Neural cell (in vitro differentiated cells): ENCODE measurements around the gene WDR70. TPM values are rescaled to one million over a fixed set of nuclear protein-coding genes. Genes with fewer than 3 reads are reported as not detected.

ENCODE experiments used
- H2AFZ ChIP-seq: fragments of 200-600, 300-800 bp; sonication (generic), shearing (Covaris generic); 2 replicates; pipeline ENCODE4 v1.6.0; 2014; ENCODE audit warnings: low read depth, mild to moderate bottlenecking, antibody characterized with exemption, low read length, moderate library complexity
- H3F3A ChIP-seq: fragments of 200-600 bp; shearing (Covaris generic); 2 replicates; pipeline ENCODE4 v1.6.1; 2016; ENCODE audit warnings: mild to moderate bottlenecking, moderate library complexity, mixed read lengths, antibody characterized with exemption, low read length; ENCODE audit not compliant: insufficient read depth, poor library complexity, severe bottlenecking
- H3K27ac ChIP-seq: fragments of 200-600, 300-800 bp; sonication (generic), shearing (Covaris generic); 2 replicates; pipeline ENCODE4 v1.5.1; 2014; ENCODE audit warnings: mild to moderate bottlenecking, low read length, moderate library complexity
- H3K27me3 ChIP-seq: fragments of 300-800, 200-600 bp; sonication (generic), shearing (Covaris generic); 2 replicates; pipeline ENCODE4 v1.6.0; 2014; ENCODE audit warnings: mild to moderate bottlenecking, low read depth, low read length, moderate library complexity; ENCODE audit not compliant: insufficient read depth
- H3K36me3 ChIP-seq: fragments of 300-800, 200-600 bp; sonication (generic), shearing (Covaris generic); 2 replicates; pipeline ENCODE4 v1.5.1; 2014; ENCODE audit warnings: mild to moderate bottlenecking, antibody characterized with exemption, low read length, moderate library complexity; ENCODE audit not compliant: insufficient read depth
- H3K4me2 ChIP-seq: fragments of 300-800, 200-600 bp; sonication (generic), shearing (Covaris generic); 2 replicates; pipeline ENCODE4 v1.6.0; 2014; ENCODE audit warnings: mild to moderate bottlenecking, low read length
- H3K4me3 ChIP-seq: fragments of 300-800, 200-600 bp; sonication (generic), shearing (Covaris generic); 2 replicates; pipeline ENCODE4 v1.5.1; 2014; ENCODE audit warnings: mild to moderate bottlenecking, low read length, moderate library complexity
- H3K79me2 ChIP-seq: fragments of 200-600 bp; shearing (Covaris generic); replicated peaks from 2 replicates; pipeline ENCODE4 v1.6.0; 2014; ENCODE audit warnings: mild to moderate bottlenecking, low read length, moderate library complexity; ENCODE audit not compliant: insufficient read depth
- H3K9ac ChIP-seq: fragments of 300-800, 200-600 bp; sonication (generic), shearing (Covaris generic); 2 replicates; pipeline ENCODE4 v1.6.1; 2016; ENCODE audit warnings: mild to moderate bottlenecking, low read length, mixed read lengths
- H3K9me2 ChIP-seq: fragments of 200-600 bp; shearing (Covaris generic); 2 replicates; pipeline ENCODE4 v1.6.1; 2016; ENCODE audit warnings: mild to moderate bottlenecking, low read length, mixed read lengths; ENCODE audit not compliant: insufficient read depth
- H3K9me3 ChIP-seq: fragments of 200-600, 300-800 bp; sonication (generic), shearing (Covaris generic); 2 replicates; pipeline ENCODE4 v1.6.1; 2016; ENCODE audit warnings: mild to moderate bottlenecking, mixed run types, low read length, moderate library complexity, mixed read lengths
- H4K20me1 ChIP-seq: fragments of 200-600 bp; shearing (Covaris generic); 2 replicates; pipeline ENCODE4 v1.6.1; 2016; ENCODE audit warnings: mild to moderate bottlenecking, mixed run types; ENCODE audit not compliant: insufficient read depth
- EP300 ChIP-seq: fragments of 450-650 bp; conservative IDR thresholded peaks from 2 replicates; pipeline ENCODE4 v1.6.1; 2014; ENCODE audit warnings: antibody characterized with exemption, mild to moderate bottlenecking, moderate library complexity; ENCODE audit not compliant: poor library complexity, severe bottlenecking
- EZH2 ChIP-seq: fragments of 200-600, 300-800 bp; shearing (Covaris generic), sonication (generic); IDR thresholded peaks from 2 replicates; pipeline ENCODE4 v1.6.1; 2014; ENCODE audit warnings: antibody characterized with exemption, low read length, borderline replicate concordance, mild to moderate bottlenecking; ENCODE audit not compliant: insufficient read depth, poor library complexity, severe bottlenecking
- MXI1 ChIP-seq: fragments of 450-650 bp; conservative IDR thresholded peaks from 2 replicates; pipeline ENCODE4 v1.6.1; 2014; ENCODE audit warnings: antibody characterized with exemption, mild to moderate bottlenecking; ENCODE audit not compliant: poor library complexity, severe bottlenecking
- POLR2AphosphoS5 ChIP-seq: IDR thresholded peaks from 2 replicates; pipeline ENCODE4 v1.6.1; 2012
- RAD21 ChIP-seq: fragments of 450-650 bp; conservative IDR thresholded peaks from 2 replicates; pipeline ENCODE4 v1.6.1; 2014; ENCODE audit warnings: antibody characterized with exemption, mild to moderate bottlenecking, moderate library complexity
- SMC3 ChIP-seq: fragments of 450-650 bp; conservative IDR thresholded peaks from 2 replicates; pipeline ENCODE4 v1.6.1; 2014; ENCODE audit warnings: antibody characterized with exemption, mild to moderate bottlenecking, moderate library complexity; ENCODE audit not compliant: poor library complexity
- TAF1 ChIP-seq: IDR thresholded peaks from 2 replicates; pipeline ENCODE4 v1.6.1; 2012; ENCODE audit warnings: low read depth
- polyA plus RNA-seq: library from polyadenylated mRNA; depleted of rRNA; stranded (reverse); fragments of >200 nt; gene quantifications from 2 replicates; pipeline ENCODE4 v1.2.3, GENCODE V29; 2014
- TF ChIP-seq, protein P1 (sequence below): IDR thresholded peaks from 2 replicates; pipeline ENCODE4 v1.6.1; 2012; ENCODE audit warnings: borderline replicate concordance
- TF ChIP-seq, protein P2 (sequence below): fragments of 450-650 bp; IDR thresholded peaks from 2 replicates; pipeline ENCODE4 v1.5.1; 2014; ENCODE audit warnings: antibody characterized with exemption, mild to moderate bottlenecking, moderate library complexity; ENCODE audit not compliant: poor library complexity, severe bottlenecking

The WDR70 gene
- polyA plus RNA-seq, 1 donor from 2014 or later = 40.9 TPM

DNA sequence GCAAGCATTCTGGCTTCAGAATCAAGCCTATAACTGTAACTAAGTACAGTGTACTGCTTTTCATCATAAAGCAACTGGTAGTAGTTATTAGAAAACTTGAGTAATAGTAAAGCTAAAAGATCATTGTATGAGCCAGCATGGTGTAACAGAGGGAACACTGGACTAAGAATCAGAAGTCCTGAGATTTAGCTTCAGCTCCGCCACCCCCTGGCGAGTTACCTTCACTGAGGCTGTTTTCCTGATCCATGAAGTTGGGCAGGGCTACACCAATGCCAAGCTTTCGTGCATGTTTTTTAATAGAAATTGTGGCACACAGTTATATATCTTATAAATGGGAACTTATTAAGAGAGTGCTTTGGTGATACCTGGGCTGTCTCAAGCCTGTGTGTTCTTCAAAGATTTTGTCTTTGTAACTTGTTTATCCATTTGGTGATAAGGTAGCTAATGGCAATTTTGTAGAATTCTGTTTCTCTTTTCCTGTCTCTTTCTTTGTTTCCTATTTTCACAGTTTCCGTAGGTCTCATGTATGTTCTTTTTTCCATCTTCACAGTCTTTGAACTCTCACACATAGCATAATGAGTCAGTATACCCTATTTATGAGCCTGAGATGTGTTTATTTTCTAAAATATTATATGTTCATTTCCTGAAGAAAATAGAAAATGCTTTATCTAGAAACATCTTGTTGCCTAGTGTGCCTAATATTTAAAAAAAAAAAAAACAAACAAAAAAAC, 358.4 kb downstream of the WDR70 start:
- TF ChIP-seq EP300 (no peak), TAF1 (no peak), MXI1 (no peak), SMC3 (no peak), EZH2 (no peak), RAD21 (no peak), POLR2AphosphoS5 (no peak)
- TF ChIP-seq, protein P1, sequence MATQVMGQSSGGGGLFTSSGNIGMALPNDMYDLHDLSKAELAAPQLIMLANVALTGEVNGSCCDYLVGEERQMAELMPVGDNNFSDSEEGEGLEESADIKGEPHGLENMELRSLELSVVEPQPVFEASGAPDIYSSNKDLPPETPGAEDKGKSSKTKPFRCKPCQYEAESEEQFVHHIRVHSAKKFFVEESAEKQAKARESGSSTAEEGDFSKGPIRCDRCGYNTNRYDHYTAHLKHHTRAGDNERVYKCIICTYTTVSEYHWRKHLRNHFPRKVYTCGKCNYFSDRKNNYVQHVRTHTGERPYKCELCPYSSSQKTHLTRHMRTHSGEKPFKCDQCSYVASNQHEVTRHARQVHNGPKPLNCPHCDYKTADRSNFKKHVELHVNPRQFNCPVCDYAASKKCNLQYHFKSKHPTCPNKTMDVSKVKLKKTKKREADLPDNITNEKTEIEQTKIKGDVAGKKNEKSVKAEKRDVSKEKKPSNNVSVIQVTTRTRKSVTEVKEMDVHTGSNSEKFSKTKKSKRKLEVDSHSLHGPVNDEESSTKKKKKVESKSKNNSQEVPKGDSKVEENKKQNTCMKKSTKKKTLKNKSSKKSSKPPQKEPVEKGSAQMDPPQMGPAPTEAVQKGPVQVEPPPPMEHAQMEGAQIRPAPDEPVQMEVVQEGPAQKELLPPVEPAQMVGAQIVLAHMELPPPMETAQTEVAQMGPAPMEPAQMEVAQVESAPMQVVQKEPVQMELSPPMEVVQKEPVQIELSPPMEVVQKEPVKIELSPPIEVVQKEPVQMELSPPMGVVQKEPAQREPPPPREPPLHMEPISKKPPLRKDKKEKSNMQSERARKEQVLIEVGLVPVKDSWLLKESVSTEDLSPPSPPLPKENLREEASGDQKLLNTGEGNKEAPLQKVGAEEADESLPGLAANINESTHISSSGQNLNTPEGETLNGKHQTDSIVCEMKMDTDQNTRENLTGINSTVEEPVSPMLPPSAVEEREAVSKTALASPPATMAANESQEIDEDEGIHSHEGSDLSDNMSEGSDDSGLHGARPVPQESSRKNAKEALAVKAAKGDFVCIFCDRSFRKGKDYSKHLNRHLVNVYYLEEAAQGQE = no peak
- TF ChIP-seq, protein P2, sequence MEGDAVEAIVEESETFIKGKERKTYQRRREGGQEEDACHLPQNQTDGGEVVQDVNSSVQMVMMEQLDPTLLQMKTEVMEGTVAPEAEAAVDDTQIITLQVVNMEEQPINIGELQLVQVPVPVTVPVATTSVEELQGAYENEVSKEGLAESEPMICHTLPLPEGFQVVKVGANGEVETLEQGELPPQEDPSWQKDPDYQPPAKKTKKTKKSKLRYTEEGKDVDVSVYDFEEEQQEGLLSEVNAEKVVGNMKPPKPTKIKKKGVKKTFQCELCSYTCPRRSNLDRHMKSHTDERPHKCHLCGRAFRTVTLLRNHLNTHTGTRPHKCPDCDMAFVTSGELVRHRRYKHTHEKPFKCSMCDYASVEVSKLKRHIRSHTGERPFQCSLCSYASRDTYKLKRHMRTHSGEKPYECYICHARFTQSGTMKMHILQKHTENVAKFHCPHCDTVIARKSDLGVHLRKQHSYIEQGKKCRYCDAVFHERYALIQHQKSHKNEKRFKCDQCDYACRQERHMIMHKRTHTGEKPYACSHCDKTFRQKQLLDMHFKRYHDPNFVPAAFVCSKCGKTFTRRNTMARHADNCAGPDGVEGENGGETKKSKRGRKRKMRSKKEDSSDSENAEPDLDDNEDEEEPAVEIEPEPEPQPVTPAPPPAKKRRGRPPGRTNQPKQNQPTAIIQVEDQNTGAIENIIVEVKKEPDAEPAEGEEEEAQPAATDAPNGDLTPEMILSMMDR = no peak
- Histone ChIP-seq H3K9me3 (no peaks in the 10 kb centered on the region), H4K20me1 (no peaks in the 10 kb centered on the region), H3K79me2 (no peaks in the 10 kb centered on the region), H3K27ac (no peak overlapping the region), H3K9me2 (no peaks in the 10 kb centered on the region), H3K4me2 (no peak overlapping the region), H3K4me3 (no peak overlapping the region), H3K27me3 (no peaks in the 10 kb centered on the region), H3K9ac (no peak overlapping the region), H3F3A (no peaks in the 10 kb centered on the region), H3K36me3 (peaks cover 7% of the 10 kb centered on the region), H2AFZ (no peak overlapping the region)

DNA sequence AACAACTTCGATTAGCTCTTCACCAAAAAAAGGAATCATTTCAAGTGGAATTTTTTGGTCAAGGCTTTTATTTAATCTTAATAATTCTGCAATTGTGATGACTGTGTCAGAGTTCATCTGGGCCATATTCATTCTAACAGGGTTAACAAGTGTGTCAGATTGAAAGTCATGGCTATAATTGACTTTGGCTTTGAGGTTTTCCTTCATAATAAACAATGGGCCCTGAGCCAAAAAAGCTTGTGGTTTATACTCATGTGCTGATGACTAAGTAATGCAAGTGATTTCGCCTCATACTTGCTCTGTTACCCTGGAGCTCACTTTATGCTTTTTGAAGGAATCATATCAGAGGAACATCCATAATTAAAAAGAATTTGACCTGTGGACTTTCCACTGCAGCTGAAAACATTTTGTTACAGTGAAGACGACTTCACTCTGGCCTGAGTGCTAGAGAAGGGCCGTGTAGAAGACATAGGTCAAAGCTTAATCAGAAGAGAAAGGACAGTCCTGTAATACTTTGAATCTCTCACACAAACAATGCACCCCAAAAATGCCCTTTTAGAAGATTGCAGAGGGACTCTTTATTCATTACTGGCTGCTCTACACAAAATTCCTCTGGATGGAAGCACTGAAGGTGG, 359.1 kb downstream of the WDR70 start:
- Histone ChIP-seq H3K9ac (no peak overlapping the region), H4K20me1 (no peaks in the 10 kb centered on the region), H3F3A (no peaks in the 10 kb centered on the region), H3K79me2 (no peaks in the 10 kb centered on the region), H3K9me2 (no peaks in the 10 kb centered on the region), H3K27me3 (no peaks in the 10 kb centered on the region), H3K27ac (no peak overlapping the region), H3K4me3 (no peak overlapping the region), H2AFZ (no peak overlapping the region), H3K36me3 (peaks cover 7% of the 10 kb centered on the region), H3K4me2 (no peak overlapping the region), H3K9me3 (no peaks in the 10 kb centered on the region)
- TF ChIP-seq EP300 = no peak
- no peak for TF ChIP-seq TAF1
- TF ChIP-seq MXI1 = no peak
- TF ChIP-seq EZH2 = no peak
- TF ChIP-seq, protein P2 = no peak
- TF ChIP-seq SMC3 = no peak
- TF ChIP-seq POLR2AphosphoS5 = no peak
- TF ChIP-seq, protein P1 = no peak
- no peak for TF ChIP-seq RAD21
